ENCODE data around the gene BANF2.
"Not testable (repeated sequence)": the region's sequence is repeated elsewhere in the genome, so short reads cannot be mapped to it uniquely, and the experiment has no call there.

Gene BANF2

DNA sequence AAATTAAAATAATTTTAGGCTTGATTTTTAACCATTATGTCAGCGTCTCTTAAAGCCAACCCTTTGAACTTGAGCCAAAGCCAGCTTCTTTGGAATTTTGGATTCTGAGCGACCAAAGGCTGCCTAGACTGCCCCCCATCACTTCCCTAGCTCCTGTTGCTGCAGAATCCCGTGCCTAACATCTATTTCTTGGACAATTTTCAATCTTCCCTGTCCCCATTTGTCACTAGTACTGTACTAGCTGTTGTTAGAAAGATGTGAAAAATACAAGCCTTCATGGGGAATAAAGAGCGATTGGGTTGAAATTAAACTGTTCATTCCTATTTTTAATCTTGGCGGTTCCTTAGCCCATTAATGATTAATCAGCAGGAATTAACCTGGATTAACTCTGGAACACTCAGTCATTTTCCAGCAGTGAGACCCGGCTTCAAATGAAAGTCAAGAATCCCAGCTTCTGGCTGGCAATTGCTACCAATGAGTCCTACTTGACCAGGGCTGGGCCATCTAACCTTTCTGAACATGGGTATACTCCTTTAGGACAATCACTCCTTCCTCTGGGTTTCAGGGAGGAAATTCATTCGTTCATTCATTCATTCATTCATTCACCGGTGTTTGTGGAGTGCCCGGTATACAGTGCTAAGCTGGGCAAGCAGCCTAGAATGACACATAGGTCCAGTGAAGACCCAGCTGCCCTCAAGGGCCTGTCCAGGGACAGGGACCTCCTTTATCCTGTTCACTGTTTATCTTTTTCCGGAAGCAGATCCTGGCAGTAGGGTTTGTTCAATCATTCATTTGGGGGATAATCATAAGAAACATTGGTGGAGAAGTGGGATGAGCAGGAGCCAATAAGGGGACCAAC lies 16.3 kb upstream of the BANF2 start:
- no peak for DNase-seq

GRCh38 chr20:17684077-17684888 lies 15.5 kb upstream of the BANF2 start:
- DNase-seq, result no peak

DNA sequence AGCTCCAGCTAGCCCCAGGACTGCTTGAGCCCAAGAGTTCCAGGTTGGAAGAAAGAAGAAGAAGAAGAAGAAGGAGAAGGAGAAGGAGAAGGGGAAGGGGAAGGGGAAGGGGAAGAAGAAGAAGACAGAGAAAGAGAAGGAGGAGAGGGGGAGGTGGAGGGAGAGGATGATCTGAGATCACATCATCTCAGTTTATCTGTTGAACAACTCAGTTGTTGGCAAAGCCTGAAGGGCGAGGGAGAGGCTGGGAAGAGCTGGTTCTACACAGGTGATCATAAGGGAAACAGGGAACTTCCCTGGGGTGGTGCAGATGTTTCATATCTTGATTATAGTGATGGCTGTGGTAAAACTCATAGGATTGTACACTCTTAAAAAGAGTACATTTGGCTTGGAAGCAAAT lies 14.6 kb upstream of the BANF2 start:
- DNase-seq, result no peak

DNA sequence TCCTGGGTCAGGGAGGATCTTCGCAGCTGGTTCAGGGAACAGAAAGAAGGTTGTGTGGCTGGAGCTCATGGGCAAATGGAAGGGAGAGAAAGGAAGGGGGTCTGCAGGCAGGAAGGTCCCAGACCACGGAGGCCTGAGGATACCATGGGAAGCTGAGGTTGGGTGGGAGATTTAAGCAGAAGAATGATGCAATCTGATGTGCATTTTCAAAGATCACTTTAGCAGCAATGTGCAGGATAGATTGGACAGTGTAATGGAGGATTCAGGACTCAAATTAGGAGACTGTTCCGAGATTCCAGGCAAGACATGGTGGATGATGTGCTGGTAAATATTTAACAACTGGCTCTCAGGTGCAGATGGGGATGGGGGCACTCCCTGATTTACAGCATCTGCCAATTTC lies 12.0 kb upstream of the BANF2 start:
- no peak for DNase-seq

- DNase-seq, result peak in 1 of 2 donors; percentile 15
Observed at GRCh38 chr20:17688965-17689364, 10.8 kb upstream of the BANF2 start.

DNA sequence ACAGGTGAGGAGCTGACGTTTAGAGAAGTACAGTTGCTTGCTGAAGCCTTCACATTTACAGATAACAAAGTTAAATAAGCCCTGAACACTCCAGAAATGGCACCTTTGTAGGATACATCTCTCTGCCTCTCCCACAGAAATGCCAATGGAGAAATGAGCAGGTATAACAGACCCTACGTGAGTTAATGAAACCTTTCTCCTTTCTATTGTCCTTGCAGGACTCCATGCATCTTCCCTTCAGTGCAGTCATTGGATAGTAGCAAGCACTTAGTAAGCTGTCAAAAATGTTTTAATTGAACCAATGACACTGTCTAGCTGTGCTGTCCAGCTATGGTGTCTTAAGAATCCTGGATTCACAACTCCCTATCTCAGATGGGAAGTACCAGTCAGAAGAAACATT lies 9.6 kb upstream of the BANF2 start:
- no peak for DNase-seq

DNA sequence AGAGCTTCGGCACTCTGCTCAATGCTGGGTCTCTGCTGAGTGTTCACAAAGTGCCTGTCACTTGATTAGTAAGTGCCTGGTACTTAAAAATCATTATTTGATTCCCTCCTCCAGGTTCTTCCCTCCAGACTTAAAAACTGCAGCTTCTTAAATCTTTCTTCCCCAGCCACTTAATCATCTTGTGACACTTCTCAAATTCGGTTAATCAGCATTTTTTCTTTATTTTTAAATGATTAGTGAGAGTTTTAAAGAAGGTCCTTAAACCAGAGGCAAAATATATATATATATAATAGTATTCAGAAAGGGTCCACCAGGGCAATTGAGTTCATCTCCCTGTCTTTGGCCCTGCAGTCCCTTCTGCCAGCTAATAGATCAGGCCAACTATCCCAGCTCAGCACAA lies 8.0 kb upstream of the BANF2 start:
- no peak for DNase-seq

GRCh38 chr20:17693444-17694001 lies 6.2 kb upstream of the BANF2 start:
- no peak for DNase-seq

- DNase-seq, result no peak
Observed at GRCh38 chr20:17694767-17695166, 5.0 kb upstream of the BANF2 start.

DNA sequence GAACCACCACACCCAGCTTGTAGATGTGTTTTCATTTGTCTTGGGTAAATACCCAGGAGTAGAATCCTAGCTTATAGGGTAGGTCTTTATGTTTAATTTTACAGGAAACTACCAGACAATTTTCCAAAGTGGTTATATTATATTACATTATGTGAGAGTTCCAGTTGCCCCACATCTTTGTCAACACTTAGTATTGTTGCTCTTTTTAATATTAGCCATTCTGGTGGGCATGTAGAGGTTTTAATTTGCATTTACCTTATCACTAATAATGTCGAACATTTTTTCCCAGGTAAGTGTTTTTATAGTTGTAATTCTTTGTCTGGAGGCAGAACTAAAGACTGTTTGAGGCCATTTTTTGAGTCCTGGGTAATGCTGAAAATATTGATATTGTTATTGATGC lies 3.5 kb upstream of the BANF2 start:
- DNase-seq, result no peak

- DNase-seq, result no peak
Observed at GRCh38 chr20:17697171-17697570, 2.6 kb upstream of the BANF2 start.

DNA sequence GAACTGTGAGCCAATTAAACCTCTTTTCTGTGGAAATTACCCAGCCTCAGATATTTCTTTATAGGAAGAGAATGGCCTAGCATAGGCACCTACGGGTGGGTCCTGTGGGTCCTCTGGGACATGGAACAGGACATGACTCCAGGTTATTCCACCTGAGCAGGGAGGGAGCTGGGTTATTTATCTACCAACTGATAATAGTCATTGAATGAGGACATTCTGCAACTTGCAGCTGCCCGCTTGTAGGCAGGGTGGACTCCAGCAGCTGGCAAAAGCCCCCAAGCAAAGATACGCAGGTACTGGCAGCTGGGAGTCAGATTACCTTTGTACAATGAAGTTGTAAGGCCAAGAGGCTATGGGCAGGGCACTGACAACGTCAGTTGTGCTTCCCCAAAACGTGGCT lies 1.4 kb upstream of the BANF2 start:
- no peak for DNase-seq

GRCh38 chr20:17700637-17701036 lies 871 bp downstream of the BANF2 start:
- no peak for DNase-seq

DNA sequence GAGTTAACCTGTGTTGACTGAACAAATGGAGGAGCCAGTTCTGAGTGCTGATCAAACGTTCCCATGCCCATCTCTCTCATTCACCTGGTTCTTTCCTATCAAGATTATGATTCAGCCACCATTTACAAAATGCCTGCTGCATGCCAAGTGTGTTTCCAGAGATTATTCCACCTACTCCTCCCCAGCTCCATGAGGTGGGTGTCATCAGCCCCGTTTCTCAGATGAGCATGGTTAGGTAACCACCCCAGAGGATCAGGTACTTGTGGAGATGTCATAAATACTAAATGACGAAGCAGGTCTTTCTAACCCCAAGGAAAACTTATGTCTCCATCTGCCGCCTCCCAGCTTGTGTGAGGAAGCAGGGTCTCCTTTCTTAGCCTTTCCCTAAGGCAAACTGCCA lies 2.1 kb downstream of the BANF2 start:
- no peak for DNase-seq

- no peak for DNase-seq
Observed at GRCh38 chr20:17704589-17705317, 5.0 kb downstream of the BANF2 start.

GRCh38 chr20:17705916-17706315 lies 6.2 kb downstream of the BANF2 start:
- no peak for DNase-seq

- no peak for DNase-seq
Observed at GRCh38 chr20:17706632-17707031, 6.9 kb downstream of the BANF2 start.

- not testable (repeated sequence) for DNase-seq
Observed at GRCh38 chr20:17707951-17708350, 8.2 kb downstream of the BANF2 start.

GRCh38 chr20:17708675-17709360 lies 9.1 kb downstream of the BANF2 start:
- DNase-seq, result no peak

GRCh38 chr20:17709361-17710293 lies 9.9 kb downstream of the BANF2 start:
- no peak for DNase-seq

Data from inflammatory macrophage (primary cell).